Common myeloid progenitor, CD34-positive (primary cell): Measurements from ENCODE around the gene SPRR2F. TPM values are rescaled to one million over a fixed set of nuclear protein-coding genes. Genes with fewer than 3 reads are reported as not detected.

Experiments used
- CTCF ChIA-PET: fragments of 350-600 bp; sonication (Branson Sonifier 250); formaldehyde crosslinking; loops from one replicate; lab custom pipeline; 2021; ENCODE audit warnings: antibody characterized with exemption; lab: Charles Lee
- POLR2A ChIA-PET: fragments of 350-600 bp; sonication (Branson Sonifier 250); formaldehyde crosslinking; loops from one replicate; lab custom pipeline; 2021; ENCODE audit warnings: antibody characterized with exemption; lab: Charles Lee
- DNase-seq, 3 donors: peaks; one replicate each; pipeline versions ENCODE4 v3.0.0 to v3.0.0-alpha.2; 2013
- H3K27ac ChIP-seq, 2 experiments: 1 replicate in 1 of 2; 2 replicates in 1 of 2; pipeline ENCODE4 v1.7.0; 2013; ENCODE audit warnings: inconsistent platforms in 2 of 2, low read length in 2 of 2, mild to moderate bottlenecking in 2 of 2, low read depth in 1 of 2, moderate library complexity in 1 of 2; ENCODE audit not compliant: severe bottlenecking in 2 of 2, insufficient read depth in 1 of 2, poor library complexity in 1 of 2
- H3K27me3 ChIP-seq, 5 experiments: replicated peaks in 2 of 5; 1 replicate in 3 of 5; 2 replicates in 2 of 5; pipeline versions ENCODE4 v1.6.1 to v1.7.0; 2013; ENCODE audit warnings: low read length in 4 of 5, mild to moderate bottlenecking in 2 of 5, moderate library complexity in 2 of 5, inconsistent platforms in 1 of 5; ENCODE audit not compliant: insufficient read depth in 5 of 5, control insufficient read depth in 4 of 5
- H3K36me3 ChIP-seq, 4 experiments: 1 replicate in 2 of 4; 2 replicates in 2 of 4; pipeline versions ENCODE4 v1.6.1 to v1.7.0; 2013; ENCODE audit warnings: low read length in 3 of 4, control low read depth in 1 of 4, mild to moderate bottlenecking in 1 of 4; ENCODE audit not compliant: control insufficient read depth in 4 of 4, insufficient read depth in 4 of 4
- H3K4me1 ChIP-seq, 4 experiments: 1 replicate in 3 of 4; 2 replicates in 1 of 4; pipeline versions ENCODE4 v1.6.1 to v1.7.1; 2013; ENCODE audit warnings: low read length in 3 of 4, mild to moderate bottlenecking in 3 of 4, control low read depth in 1 of 4, inconsistent platforms in 1 of 4, moderate library complexity in 1 of 4; ENCODE audit not compliant: control insufficient read depth in 4 of 4, insufficient read depth in 4 of 4; ENCODE audit errors: control extremely low read depth in 1 of 4
- H3K4me3 ChIP-seq, 7 experiments: 1 replicate in 4 of 7; 2 replicates in 3 of 7; pipeline versions ENCODE4 v1.5.1 to v1.7.0; 2013; ENCODE audit warnings: mild to moderate bottlenecking in 7 of 7, low read length in 6 of 7, moderate library complexity in 6 of 7, inconsistent platforms in 2 of 7, low read depth in 2 of 7, control low read depth in 1 of 7; ENCODE audit not compliant: insufficient read depth in 4 of 7, control insufficient read depth in 1 of 7; ENCODE audit errors: extremely low read depth in 1 of 7
- H3K9me3 ChIP-seq, 5 experiments: 1 replicate in 4 of 5; 2 replicates in 1 of 5; pipeline versions ENCODE4 v1.6.1 to v1.7.1; 2013; ENCODE audit warnings: low read length in 4 of 5, mild to moderate bottlenecking in 2 of 5, inconsistent platforms in 1 of 5, low read depth in 1 of 5, moderate library complexity in 1 of 5; ENCODE audit not compliant: control insufficient read depth in 4 of 5, insufficient read depth in 2 of 5; ENCODE audit errors: control extremely low read depth in 1 of 5
- WGBS: methylation state at CpG from one replicate; pipeline ENCODE4 v1.1.5; 2013; ENCODE audit not compliant: insufficient coverage; 5-methylcytosine and 5-hydroxymethylcytosine counted together
- polyA plus RNA-seq: library from polyadenylated mRNA; unstranded; fragments of 120-200 nt; gene quantifications from one replicate; pipeline ENCODE4 v1.2.1, GENCODE V29; 2013

The SPRR2F gene
- not detected for polyA plus RNA-seq

- Histone ChIP-seq H3K36me3 (no peaks in the 10 kb centered on the region), H3K27me3 (peaks cover 0 to 3% (median 0%) of the 10 kb centered on the region in 5 experiments), H3K27ac (no peak within 1 kb of the TSS), H3K4me3 (no peak within 1 kb of the TSS), H3K9me3 (no peaks in the 10 kb centered on the region), H3K4me1 (no peaks in the 10 kb centered on the region)
- CTCF ChIA-PET, result no interaction called here
- POLR2A ChIA-PET, result no interaction called here
- no peak for DNase-seq
- 92% methylated on average over 3 of the region's 3 CpGs for WGBS
These were observed at the start of gene SPRR2F for GRCh38 chr1:153113416-153113815. SPRR2F (minus strand) TSS chr1:153113516; CDS start chr1:153112733, 783 bp downstream.

DNA sequence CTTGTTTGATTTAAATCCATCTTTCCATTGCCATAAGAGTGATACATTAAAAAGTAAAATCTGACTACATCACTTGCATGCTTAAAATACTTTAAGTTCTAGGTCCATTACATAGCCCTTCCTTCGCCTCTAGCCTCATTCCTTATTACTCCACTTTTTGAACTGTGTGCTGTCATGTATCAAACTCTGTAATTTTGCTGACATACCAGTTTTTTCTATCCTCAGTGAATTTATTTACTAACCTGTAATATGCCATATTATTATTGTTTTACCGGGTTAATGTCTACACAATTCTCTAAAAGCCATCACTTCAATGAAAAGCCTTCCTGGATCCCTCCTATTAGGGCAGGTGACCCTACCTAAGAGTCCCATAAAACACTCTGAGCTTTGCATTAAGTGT is 42.2 kb upstream of the SPRR2F start:
- ChIA-PET POLR2A (no interaction called here), CTCF (interaction anchor here (0.9 kb wide), 1 partner anchor 37 kb away, joined by 3 read pairs; no protein-coding TSS in a partner anchor)
- Histone ChIP-seq H3K4me3 (no peak overlapping the region), H3K27me3 (peaks cover 0 to 6% (median 0%) of the 10 kb centered on the region in 5 experiments), H3K9me3 (peaks cover 0 to 15% (median 7%) of the 10 kb centered on the region in 5 experiments), H3K4me1 (no peaks in the 10 kb centered on the region), H3K27ac (no peak overlapping the region), H3K36me3 (no peaks in the 10 kb centered on the region)
- no peak for DNase-seq
- 80% methylated on average over 1 of the region's 2 CpGs for WGBS

- ChIA-PET CTCF (interaction anchor here (1.2 kb wide), 1 partner anchor 268 kb away, joined by 3 read pairs; no protein-coding TSS in a partner anchor), POLR2A (no interaction called here)
- no peaks in the 10 kb centered on the region for H3K36me3 ChIP-seq
- H3K27me3 ChIP-seq, result peaks cover under 1 to 11% (median 3%) of the 10 kb centered on the region in 5 experiments
- H3K4me1 ChIP-seq, result no peaks in the 10 kb centered on the region
- 63% methylated on average over 1 of the region's 3 CpGs for WGBS
- DNase-seq, result no peak
- H3K27ac ChIP-seq, result no peak overlapping the region
- no peak overlapping the region for H3K4me3 ChIP-seq
- no peaks in the 10 kb centered on the region for H3K9me3 ChIP-seq
These were observed 39.2 kb upstream of the SPRR2F start for GRCh38 chr1:153152481-153152880.

DNA sequence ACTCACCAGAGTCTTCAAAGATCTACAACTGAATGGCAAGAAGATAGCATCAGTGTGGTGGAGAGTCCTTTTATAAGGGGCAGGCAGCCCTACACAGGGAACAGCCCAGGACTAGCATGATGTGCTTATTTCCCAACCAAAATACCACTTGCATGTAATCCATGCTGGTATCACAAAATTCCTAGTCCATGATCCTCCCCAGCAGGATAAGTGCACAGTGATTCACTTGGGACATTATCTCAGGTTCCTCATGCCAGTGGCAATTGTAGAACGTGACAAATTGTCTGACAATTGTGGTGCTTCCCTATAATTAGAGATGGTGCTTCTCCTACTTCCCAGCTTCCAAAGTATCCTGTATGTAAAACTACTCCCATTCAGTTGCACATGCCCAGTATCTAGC is 37.5 kb upstream of the SPRR2F start, which contains the start of gene SPRR2G:
TSS of gene SPRR2G (minus strand) at position 45 of the 400 bp plus-strand sequence. CDS start 780 bp downstream, outside the sequence.
- H3K36me3 ChIP-seq, result no peaks in the 10 kb centered on the region
- H3K9me3 ChIP-seq, result no peaks in the 10 kb centered on the region
- no CpG with 5 or more reads among the region's 1 CpG for WGBS
- H3K27me3 ChIP-seq, result peaks cover 2 to 15% (median 6%) of the 10 kb centered on the region in 5 experiments
- no peaks in the 10 kb centered on the region for H3K4me1 ChIP-seq
- ChIA-PET CTCF (no interaction called here), POLR2A (no interaction called here)
- DNase-seq, result no peak
- no peak within 1 kb of the TSS for H3K27ac ChIP-seq
- no peak within 1 kb of the TSS for H3K4me3 ChIP-seq

DNA sequence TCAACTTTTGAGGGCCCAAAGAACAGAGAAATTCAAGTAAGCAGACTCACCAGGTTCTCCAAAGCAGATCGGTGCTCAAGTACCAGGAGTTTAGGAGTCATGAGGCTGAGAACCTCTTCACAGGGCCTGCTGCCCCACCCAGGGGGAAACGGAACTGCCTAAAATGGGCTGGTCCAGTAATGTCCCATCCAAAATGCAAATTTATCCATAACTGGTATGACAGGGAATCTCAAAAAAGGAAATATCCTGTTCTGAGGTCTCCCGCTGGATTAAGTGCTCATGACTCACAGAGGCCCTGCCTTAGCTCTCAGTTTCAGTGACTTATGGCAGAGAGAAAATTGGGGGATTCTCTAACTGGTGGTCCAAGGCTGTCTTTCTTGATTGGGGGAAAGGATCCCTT is 28.1 kb upstream of the SPRR2F start:
- WGBS, result 88% methylated on average over 2 of the region's 3 CpGs
- POLR2A ChIA-PET, result no interaction called here
- CTCF ChIA-PET, result no interaction called here

GRCh38 chr1:153140484-153140883 is 27.2 kb upstream of the SPRR2F start:
- ChIA-PET CTCF (no interaction called here), POLR2A (no interaction called here)
- Histone ChIP-seq H3K4me1 (no peaks in the 10 kb centered on the region), H3K36me3 (no peaks in the 10 kb centered on the region), H3K9me3 (peaks cover 0 to 1% (median 0%) of the 10 kb centered on the region in 5 experiments), H3K27ac (no peak overlapping the region), H3K4me3 (no peak overlapping the region), H3K27me3 (peaks cover 0 to 10% (median 0%) of the 10 kb centered on the region in 5 experiments)
- no peak for DNase-seq
- 60% methylated on average over 3 of the region's 3 CpGs for WGBS

More for the DNA sequence above, 28.1 kb upstream of the SPRR2F start:
- Histone ChIP-seq H3K9me3 (peaks cover 0 to 1% (median 0%) of the 10 kb centered on the region in 5 experiments), H3K4me1 (no peaks in the 10 kb centered on the region), H3K27me3 (peaks cover 0 to 15% (median 3%) of the 10 kb centered on the region in 5 experiments), H3K36me3 (no peaks in the 10 kb centered on the region), H3K4me3 (no peak overlapping the region), H3K27ac (no peak overlapping the region)
- DNase-seq, result no peak

DNA sequence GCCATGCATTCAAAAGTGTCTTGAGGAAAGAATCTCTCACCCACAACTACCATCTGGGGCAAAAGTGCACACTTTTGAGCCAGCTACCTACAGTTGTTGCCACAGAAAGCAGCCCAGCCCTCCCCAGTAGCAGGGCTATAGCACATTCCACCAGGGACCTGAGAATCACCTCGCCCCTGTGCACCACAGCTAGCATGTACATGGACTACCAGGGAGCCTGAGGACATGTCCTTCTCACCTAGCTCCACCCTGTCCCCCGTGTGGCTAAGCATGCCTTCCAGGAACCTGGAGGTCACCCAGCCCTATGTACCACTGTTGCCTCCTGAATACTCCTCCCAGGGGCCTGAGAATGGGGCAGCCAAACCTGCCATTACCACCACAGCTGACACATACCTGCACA is 20.4 kb upstream of the SPRR2F start:
- H3K9me3 ChIP-seq, result peaks cover 0 to 1% (median 0%) of the 10 kb centered on the region in 5 experiments
- no peak overlapping the region for H3K4me3 ChIP-seq
- no peak for DNase-seq
- no peaks in the 10 kb centered on the region for H3K36me3 ChIP-seq
- WGBS, result 83% methylated on average over 1 of the region's 2 CpGs
- CTCF ChIA-PET, result no interaction called here
- H3K27me3 ChIP-seq, result peaks cover 0 to 4% (median 2%) of the 10 kb centered on the region in 5 experiments
- no peaks in the 10 kb centered on the region for H3K4me1 ChIP-seq
- H3K27ac ChIP-seq, result no peak overlapping the region
- POLR2A ChIA-PET, result no interaction called here
